Measurements from ENCODE around the gene TYK2. TPM values are rescaled to one million over a fixed set of nuclear protein-coding genes. Genes with fewer than 3 reads are reported as not detected.
A peak's percentile ranks its signal among the peaks of the same experiment; 100 is the strongest.

TYK2 gene
- total RNA-seq, 4 donors from 2014 or later, result 111 to 463 (median 201) TPM

- H3K4me1 ChIP-seq, result peaks cover 0 to 14% (median 14%) of the 10 kb centered on the region in 4 donors
- intact Hi-C loops (cut with DNase I; ENCODE audit: low total_unique reads), result no loop called here
- peak; percentile 92 for DNase-seq
- WGBS, 2 donors (ENCODE audit: low coverage in 1 of 2), result 1% methylated on average over 11 to 38 of the region's 55 CpGs
- no peaks in the 10 kb centered on the region for H3K27me3 ChIP-seq
- in situ Hi-C loops (cut with MboI; ENCODE audit: low pct_ligation_motif_present in 1 of 4, low pct_unique_long_range_greater_than_20kb in 1 of 4, low sequenced_read_pairs in 3 of 4), result no loop called here
- no peaks in the 10 kb centered on the region for H3K9me3 ChIP-seq
- peak within 1 kb of the TSS; percentile 73 to 82 (median 78) for H3K4me3 ChIP-seq
- H3K27ac ChIP-seq, result peak within 1 kb of the TSS; percentile 27 to 77 (median 74)
- TF ChIP-seq EP300 (IDR thresholded peaks at IDR 0.05; ENCODE audit: low read depth) (no peak), POLR2A (IDR thresholded peaks at IDR 0.05) (peak; percentile 32), POLR2AphosphoS5 (IDR thresholded peaks at IDR 0.05) (peak in 2 of 3 donors; percentile 55 to 75), CTCF (IDR thresholded peaks at IDR 0.05) (no peak)
- peaks cover 0 to 20% (median 0%) of the 10 kb centered on the region in 4 donors for H3K36me3 ChIP-seq
These were observed 64.8 kb downstream of the TYK2 start, which contains the start of gene FDX2 for GRCh38 chr19:10315335-10316214. Gene FDX2, minus strand, starts transcription at chr19:10316015. Its CDS starts 19 bp downstream, at chr19:10315996.

GRCh38 chr19:10309423-10309822 lies 70.9 kb downstream of the TYK2 start, which contains the start of gene ZGLP1:
Gene ZGLP1, minus strand, starts transcription at chr19:10309815.
- Histone ChIP-seq H3K27ac (no peak within 1 kb of the TSS), H3K9me3 (no peaks in the 10 kb centered on the region), H3K36me3 (no peaks in the 10 kb centered on the region), H3K4me1 (no peaks in the 10 kb centered on the region), H3K4me3 (no peak within 1 kb of the TSS), H3K27me3 (no peaks in the 10 kb centered on the region)
- TF ChIP-seq POLR2A (IDR thresholded peaks at IDR 0.05) (no peak), POLR2AphosphoS5 (IDR thresholded peaks at IDR 0.05) (no peak), EP300 (IDR thresholded peaks at IDR 0.05; ENCODE audit: low read depth) (no peak), CTCF (IDR thresholded peaks at IDR 0.05) (no peak)
- in situ Hi-C loops (cut with MboI; ENCODE audit: low pct_ligation_motif_present in 1 of 4, low pct_unique_long_range_greater_than_20kb in 1 of 4, low sequenced_read_pairs in 3 of 4), result no loop called here
- WGBS, 2 donors (ENCODE audit: low coverage in 1 of 2), result 98 to 100% methylated on average over 1 to 22 of the region's 24 CpGs
- DNase-seq, result no peak
- intact Hi-C loops (cut with DNase I; ENCODE audit: low total_unique reads), result no loop called here

GRCh38 chr19:10306327-10306726 lies 74.0 kb downstream of the TYK2 start:
- in situ Hi-C loops (cut with MboI; ENCODE audit: low pct_ligation_motif_present in 1 of 4, low pct_unique_long_range_greater_than_20kb in 1 of 4, low sequenced_read_pairs in 3 of 4) (no loop called here), intact Hi-C loops (cut with DNase I; ENCODE audit: low total_unique reads) (no loop called here)
- H3K36me3 ChIP-seq, result no peaks in the 10 kb centered on the region
- H3K9me3 ChIP-seq, result no peaks in the 10 kb centered on the region
- no peaks in the 10 kb centered on the region for H3K4me1 ChIP-seq
- no peak overlapping the region for H3K27ac ChIP-seq
- no peak for DNase-seq
- H3K4me3 ChIP-seq, result no peak overlapping the region
- WGBS, 2 donors (ENCODE audit: low coverage in 1 of 2), result 85 to 89% methylated on average over 1 to 5 of the region's 5 CpGs
- H3K27me3 ChIP-seq, result peaks cover 9% of the 10 kb centered on the region
- TF ChIP-seq CTCF (IDR thresholded peaks at IDR 0.05) (no peak), POLR2A (IDR thresholded peaks at IDR 0.05) (no peak), EP300 (IDR thresholded peaks at IDR 0.05; ENCODE audit: low read depth) (no peak), POLR2AphosphoS5 (IDR thresholded peaks at IDR 0.05) (no peak)

- in situ Hi-C loops (cut with MboI; ENCODE audit: low pct_ligation_motif_present in 1 of 4, low pct_unique_long_range_greater_than_20kb in 1 of 4, low sequenced_read_pairs in 3 of 4), result no loop called here
- TF ChIP-seq POLR2AphosphoS5 (IDR thresholded peaks at IDR 0.05) (no peak), EP300 (IDR thresholded peaks at IDR 0.05; ENCODE audit: low read depth) (no peak), POLR2A (IDR thresholded peaks at IDR 0.05) (no peak), CTCF (IDR thresholded peaks at IDR 0.05) (no peak)
- Histone ChIP-seq H3K4me1 (peaks cover 0 to under 1% (median 0%) of the 10 kb centered on the region in 4 donors), H3K27ac (no peak overlapping the region), H3K27me3 (peaks cover 13% of the 10 kb centered on the region), H3K4me3 (no peak overlapping the region), H3K9me3 (no peaks in the 10 kb centered on the region), H3K36me3 (no peaks in the 10 kb centered on the region)
- WGBS, 2 donors (ENCODE audit: low coverage in 1 of 2), result 83% methylated on average over 17 of the region's 17 CpGs; no CpG with 5 or more reads in 1 of the 2 donors
- intact Hi-C loops (cut with DNase I; ENCODE audit: low total_unique reads), result no loop called here
- DNase-seq, result peak; percentile 27
These were observed 75.1 kb downstream of the TYK2 start for GRCh38 chr19:10305139-10305806.

All from transverse colon (tissue), 4 donors.